ENCODE data around the gene NDRG3.
"Not testable (repeated sequence)": the region's sequence is repeated elsewhere in the genome, so short reads cannot be mapped to it uniquely, and the experiment has no call there.

NDRG3 gene

GRCh38 chr20:36760647-36761046 is 14.8 kb upstream of the NDRG3 start:
- no peak for DNase-seq (ENCODE audit: low read depth in 2 of 2)

GRCh38 chr20:36758276-36758675 is 12.4 kb upstream of the NDRG3 start:
- no peak for DNase-seq (ENCODE audit: low read depth in 2 of 2)

- no peak for DNase-seq (ENCODE audit: low read depth in 2 of 2)
These were observed 10.6 kb upstream of the NDRG3 start for GRCh38 chr20:36756496-36756895.

GRCh38 chr20:36754656-36755222 is 8.8 kb upstream of the NDRG3 start:
- no peak for DNase-seq (ENCODE audit: low read depth in 2 of 2)

GRCh38 chr20:36752582-36752981 is 6.7 kb upstream of the NDRG3 start:
- no peak for DNase-seq (ENCODE audit: low read depth in 2 of 2)

GRCh38 chr20:36745234-36745926 is 510 bp downstream of the NDRG3 start:
- DNase-seq (ENCODE audit: low read depth in 2 of 2) = peak in 1 of 2 experiments; percentile 13

- no peak for DNase-seq (ENCODE audit: low read depth in 2 of 2)
These were observed 1.1 kb downstream of the NDRG3 start for GRCh38 chr20:36744764-36745191.

GRCh38 chr20:36744243-36744642 is 1.6 kb downstream of the NDRG3 start:
- DNase-seq (ENCODE audit: low read depth in 2 of 2) = no peak

- no peak for DNase-seq (ENCODE audit: low read depth in 2 of 2)
These were observed 3.3 kb downstream of the NDRG3 start for GRCh38 chr20:36742558-36742957.

GRCh38 chr20:36741072-36741471 is 4.8 kb downstream of the NDRG3 start:
- no peak for DNase-seq (ENCODE audit: low read depth in 2 of 2)

- no peak for DNase-seq (ENCODE audit: low read depth in 2 of 2)
These were observed 8.7 kb downstream of the NDRG3 start for GRCh38 chr20:36737183-36737499.

- DNase-seq (ENCODE audit: low read depth in 2 of 2) = no peak
These were observed 9.3 kb downstream of the NDRG3 start for GRCh38 chr20:36736451-36737182.

- DNase-seq (ENCODE audit: low read depth in 2 of 2) = no peak
These were observed 13.4 kb downstream of the NDRG3 start for GRCh38 chr20:36732456-36732855.

GRCh38 chr20:36728986-36729385 is 16.9 kb downstream of the NDRG3 start:
- DNase-seq (ENCODE audit: low read depth in 2 of 2) = no peak

- no peak for DNase-seq (ENCODE audit: low read depth in 2 of 2)
These were observed 19.7 kb downstream of the NDRG3 start for GRCh38 chr20:36726168-36726567.

GRCh38 chr20:36720510-36720909 is 25.4 kb downstream of the NDRG3 start:
- peak in 1 of 2 experiments; percentile 17 for DNase-seq (ENCODE audit: low read depth in 2 of 2)

- no peak for DNase-seq (ENCODE audit: low read depth in 2 of 2)
These were observed 28.2 kb downstream of the NDRG3 start for GRCh38 chr20:36717657-36718056.

GRCh38 chr20:36717021-36717420 is 28.9 kb downstream of the NDRG3 start:
- no peak for DNase-seq (ENCODE audit: low read depth in 2 of 2)

- DNase-seq (ENCODE audit: low read depth in 2 of 2) = no peak
These were observed 33.1 kb downstream of the NDRG3 start for GRCh38 chr20:36712775-36713174.

- DNase-seq (ENCODE audit: low read depth in 2 of 2) = no peak
These were observed 36.8 kb downstream of the NDRG3 start for GRCh38 chr20:36709126-36709525.

GRCh38 chr20:36703530-36703929 is 42.4 kb downstream of the NDRG3 start:
- DNase-seq (ENCODE audit: low read depth in 2 of 2) = no peak

GRCh38 chr20:36700438-36700837 is 45.5 kb downstream of the NDRG3 start:
- no peak for DNase-seq (ENCODE audit: low read depth in 2 of 2)

GRCh38 chr20:36695467-36695866 is 50.4 kb downstream of the NDRG3 start:
- not testable (repeated sequence) for DNase-seq (ENCODE audit: low read depth in 2 of 2)
